Measurements from ENCODE around the gene ERC1. TPM values are rescaled to one million over a fixed set of nuclear protein-coding genes. Genes with fewer than 3 reads are reported as not detected.
"Not testable (repeated sequence)": the region's sequence is repeated elsewhere in the genome, so short reads cannot be mapped to it uniquely, and the experiment has no call there.

ERC1 gene
- total and polyA plus RNA-seq, 2 donors = 26.6 to 76.7 TPM

DNA sequence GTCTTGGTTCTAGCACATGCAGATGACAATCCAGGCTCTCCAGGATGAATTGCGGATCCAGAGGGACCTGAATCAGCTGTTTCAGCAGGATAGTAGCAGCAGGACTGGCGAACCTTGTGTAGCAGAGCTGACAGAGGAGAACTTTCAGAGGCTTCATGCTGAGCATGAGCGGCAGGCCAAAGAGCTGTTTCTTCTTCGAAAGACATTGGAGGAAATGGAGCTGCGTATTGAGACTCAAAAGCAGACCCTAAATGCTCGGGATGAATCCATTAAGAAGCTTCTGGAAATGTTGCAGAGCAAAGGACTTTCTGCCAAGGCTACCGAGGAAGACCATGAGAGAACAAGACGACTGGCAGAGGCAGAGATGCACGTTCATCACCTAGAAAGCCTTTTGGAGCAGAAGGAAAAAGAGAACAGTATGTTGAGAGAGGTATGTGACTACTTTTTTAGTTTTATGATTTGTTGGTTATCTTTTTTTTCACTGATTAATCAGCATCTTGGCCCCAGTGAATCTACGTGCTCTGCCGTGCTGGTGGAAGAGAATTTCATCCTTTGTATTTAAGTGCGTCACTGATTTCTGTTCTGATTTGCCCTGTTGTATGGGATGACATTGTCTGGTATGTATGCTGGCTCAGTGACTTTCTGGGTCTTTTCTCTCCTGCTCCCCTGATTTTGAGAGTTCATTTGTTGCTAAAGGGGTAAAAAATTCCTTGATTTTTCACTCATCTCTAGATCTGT lies 92.3 kb downstream of the ERC1 start:
- WGBS = 44% methylated on average over 12 of the region's 12 CpGs
- no peak overlapping the region for H3K4me3 ChIP-seq (ENCODE audit: low read depth, low read length)

DNA sequence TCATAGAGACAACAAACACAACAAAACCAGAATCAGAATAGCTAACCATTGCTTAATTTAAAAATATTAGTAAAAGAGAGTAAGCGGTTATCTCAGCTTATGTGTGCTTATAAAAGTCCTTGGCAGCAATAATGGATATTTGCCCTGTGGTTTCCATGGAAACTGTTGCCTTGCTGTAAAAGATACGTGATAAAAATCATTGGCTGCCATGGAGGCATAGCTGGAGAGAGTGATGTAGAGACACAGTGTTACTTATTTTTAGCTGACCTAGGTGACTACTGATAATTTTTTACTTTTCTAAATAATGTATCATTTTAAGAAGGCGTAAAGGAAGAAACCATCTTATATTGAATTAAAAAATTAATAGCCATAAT lies 92.9 kb downstream of the ERC1 start:
- Histone ChIP-seq H3K36me3 (ENCODE audit: insufficient read depth) (no peaks in the 10 kb centered on the region), H3K4me3 (ENCODE audit: low read depth, low read length) (no peak overlapping the region), H3K27ac (ENCODE audit: low read depth) (no peak overlapping the region), H3K4me1 (ENCODE audit: insufficient read depth) (no peaks in the 10 kb centered on the region)
- peak; percentile 64 for DNase-seq (ENCODE audit: extremely low spot score)
- WGBS = 25% methylated on average over 3 of the region's 3 CpGs

More for the DNA sequence above, 92.3 kb downstream of the ERC1 start:
- peak; percentile 17 for DNase-seq (ENCODE audit: extremely low spot score)
- no peaks in the 10 kb centered on the region for H3K4me1 ChIP-seq (ENCODE audit: insufficient read depth)
- H3K36me3 ChIP-seq (ENCODE audit: insufficient read depth) = no peaks in the 10 kb centered on the region
- no peak overlapping the region for H3K27ac ChIP-seq (ENCODE audit: low read depth)

DNA sequence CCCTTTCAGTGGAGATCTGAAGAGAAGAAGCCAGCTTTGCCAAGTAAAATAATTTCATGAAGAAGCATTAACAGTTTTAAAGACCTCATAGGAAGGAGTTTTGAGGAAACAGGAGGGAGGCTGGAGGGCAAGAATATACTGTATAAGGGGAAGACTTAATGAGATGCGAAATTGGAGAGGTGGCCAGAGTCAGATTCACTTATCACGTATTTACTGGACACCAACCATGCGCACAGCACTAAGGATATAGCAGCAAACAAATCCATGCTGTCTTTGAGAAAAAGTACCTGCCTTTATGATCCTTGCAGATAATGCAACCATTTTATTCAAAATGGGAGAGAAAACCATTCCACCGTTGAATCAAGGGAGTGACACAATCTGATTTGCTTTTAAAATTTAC lies 100.3 kb downstream of the ERC1 start:
- Histone ChIP-seq H3K4me3 (ENCODE audit: low read depth, low read length) (no peak overlapping the region), H3K36me3 (ENCODE audit: insufficient read depth) (no peaks in the 10 kb centered on the region), H3K4me1 (ENCODE audit: insufficient read depth) (no peaks in the 10 kb centered on the region), H3K27ac (ENCODE audit: low read depth) (no peak overlapping the region)
- no peak for DNase-seq (ENCODE audit: extremely low spot score)
- WGBS = 64% methylated on average over 4 of the region's 4 CpGs

DNA sequence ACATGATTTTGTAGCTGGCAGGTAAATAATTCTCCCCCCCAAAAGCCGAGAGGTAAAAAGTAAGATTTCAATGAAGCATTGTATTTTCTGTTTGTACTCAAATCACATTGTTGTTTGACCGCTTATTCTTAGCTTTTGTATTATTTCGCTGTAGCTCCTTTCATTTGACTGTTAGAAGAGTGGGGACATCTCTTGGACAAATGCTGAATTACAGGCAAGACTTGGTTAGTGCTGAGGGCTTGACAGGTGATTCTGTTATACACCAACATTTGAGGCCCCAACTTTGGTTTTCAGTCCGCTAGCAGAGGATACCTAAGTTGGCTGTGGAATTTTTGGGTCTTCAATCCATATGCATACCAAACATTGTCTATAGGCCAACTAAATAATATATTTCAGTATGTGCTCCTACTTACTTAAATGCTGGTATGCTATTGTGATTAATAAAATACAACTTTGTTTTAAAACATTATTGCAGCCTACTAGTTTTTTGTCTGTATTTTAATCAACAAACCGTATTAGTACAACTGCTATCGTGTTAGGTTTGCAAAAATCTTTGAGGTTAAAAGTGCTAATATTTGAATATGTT lies 102.2 kb downstream of the ERC1 start:
- no peak overlapping the region for H3K4me3 ChIP-seq (ENCODE audit: low read depth, low read length)
- H3K36me3 ChIP-seq (ENCODE audit: insufficient read depth) = no peaks in the 10 kb centered on the region
- 43% methylated on average over 6 of the region's 6 CpGs for WGBS
- H3K27ac ChIP-seq (ENCODE audit: low read depth) = no peak overlapping the region
- H3K4me1 ChIP-seq (ENCODE audit: insufficient read depth) = no peaks in the 10 kb centered on the region
- peak; percentile 39 for DNase-seq (ENCODE audit: extremely low spot score)

DNA sequence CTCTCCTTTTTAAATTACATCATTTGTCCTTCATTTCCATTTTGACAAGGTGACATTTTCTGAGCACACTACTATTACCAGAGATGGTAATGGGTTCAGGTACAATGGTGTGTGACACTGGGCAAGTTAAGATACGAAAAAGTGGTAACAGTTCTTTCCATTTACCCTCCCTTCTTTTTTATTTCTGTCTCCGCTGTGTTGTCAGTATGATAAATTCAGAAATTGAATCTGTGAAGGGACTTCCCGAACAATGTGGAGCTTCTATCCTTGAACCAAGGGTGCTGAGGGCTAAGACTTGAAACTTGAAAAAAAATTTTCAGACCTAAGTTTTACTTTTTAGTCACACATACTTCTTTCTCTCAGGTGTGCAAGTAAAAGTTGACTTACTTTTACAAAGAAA lies 103.7 kb downstream of the ERC1 start:
- H3K27ac ChIP-seq (ENCODE audit: low read depth) = no peak overlapping the region
- no peak overlapping the region for H3K4me3 ChIP-seq (ENCODE audit: low read depth, low read length)
- H3K4me1 ChIP-seq (ENCODE audit: insufficient read depth) = no peaks in the 10 kb centered on the region
- DNase-seq (ENCODE audit: extremely low spot score) = no peak
- H3K36me3 ChIP-seq (ENCODE audit: insufficient read depth) = no peaks in the 10 kb centered on the region
- WGBS = 96% methylated on average over 3 of the region's 3 CpGs

DNA sequence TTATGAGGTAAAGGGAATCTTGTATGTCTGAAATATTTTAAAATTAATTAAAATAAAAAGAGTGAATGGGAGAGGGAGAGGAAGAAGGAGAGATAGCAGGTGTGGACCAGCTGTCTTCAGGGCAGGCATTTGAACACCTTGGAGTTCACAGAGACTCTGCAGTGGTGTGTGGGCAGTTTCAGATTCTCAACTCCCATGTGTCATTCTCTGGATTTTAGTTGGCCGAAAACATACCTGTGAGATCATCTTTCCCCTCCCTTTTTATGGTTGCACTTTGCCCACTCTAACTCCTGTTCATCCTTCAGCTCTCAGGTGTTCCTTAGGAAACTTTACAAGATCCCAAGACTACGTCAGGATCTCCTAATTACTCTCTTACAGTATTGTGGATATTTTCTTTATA lies 108.1 kb downstream of the ERC1 start:
- DNase-seq (ENCODE audit: extremely low spot score) = no peak
- H3K4me1 ChIP-seq (ENCODE audit: insufficient read depth) = no peaks in the 10 kb centered on the region
- no peak overlapping the region for H3K4me3 ChIP-seq (ENCODE audit: low read depth, low read length)
- H3K27ac ChIP-seq (ENCODE audit: low read depth) = no peak overlapping the region
- H3K36me3 ChIP-seq (ENCODE audit: insufficient read depth) = no peaks in the 10 kb centered on the region
- 92% methylated on average over 2 of the region's 2 CpGs for WGBS

DNA sequence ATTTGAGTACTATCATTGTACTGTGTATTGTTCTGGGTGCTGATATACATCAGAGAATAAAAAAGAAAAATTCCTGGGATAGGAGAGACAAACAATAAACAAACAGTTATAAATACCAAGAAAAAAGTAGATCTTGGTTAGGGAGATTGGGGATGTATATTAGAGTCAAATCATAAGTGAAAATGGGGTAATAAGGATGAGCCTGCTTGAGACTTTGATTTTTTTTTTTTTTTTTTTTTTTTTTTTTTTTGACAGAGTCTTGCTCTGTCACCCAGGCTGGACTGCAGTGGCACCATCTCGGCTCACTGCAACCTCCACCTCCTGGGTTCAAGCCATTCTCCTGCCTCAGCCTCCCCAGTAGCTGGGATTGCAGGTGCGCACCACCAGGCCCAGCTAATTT lies 108.6 kb downstream of the ERC1 start:
- H3K4me3 ChIP-seq (ENCODE audit: low read depth, low read length); H3K4me1 ChIP-seq (ENCODE audit: insufficient read depth); H3K36me3 ChIP-seq (ENCODE audit: insufficient read depth); DNase-seq (ENCODE audit: extremely low spot score); H3K27ac ChIP-seq (ENCODE audit: low read depth): not testable (repeated sequence)
- 94% methylated on average over 2 of the region's 2 CpGs for WGBS

DNA sequence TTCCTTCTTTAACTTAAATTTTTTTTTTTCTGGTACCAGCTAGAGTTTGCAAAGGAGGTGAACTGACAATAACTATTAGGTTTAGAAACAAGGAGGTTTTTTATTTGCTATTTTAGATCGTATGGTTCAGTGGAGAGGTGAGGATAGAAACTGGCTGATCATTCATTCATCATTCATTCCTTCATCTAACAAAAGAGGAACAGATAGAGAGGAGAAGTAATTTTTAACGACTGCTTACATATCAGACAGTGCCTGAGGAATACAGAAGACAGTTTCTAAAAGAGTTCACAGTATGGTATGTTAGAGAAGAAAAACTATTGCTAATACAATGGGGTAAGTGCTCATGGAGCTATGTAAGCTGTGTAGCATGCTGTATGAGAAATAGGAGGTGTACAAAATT lies 111.1 kb downstream of the ERC1 start:
- no peak overlapping the region for H3K27ac ChIP-seq (ENCODE audit: low read depth)
- WGBS = 77% methylated on average over 2 of the region's 2 CpGs
- no peak for DNase-seq (ENCODE audit: extremely low spot score)
- H3K4me1 ChIP-seq (ENCODE audit: insufficient read depth) = no peaks in the 10 kb centered on the region
- H3K36me3 ChIP-seq (ENCODE audit: insufficient read depth) = no peaks in the 10 kb centered on the region
- H3K4me3 ChIP-seq (ENCODE audit: low read depth, low read length) = no peak overlapping the region

DNA sequence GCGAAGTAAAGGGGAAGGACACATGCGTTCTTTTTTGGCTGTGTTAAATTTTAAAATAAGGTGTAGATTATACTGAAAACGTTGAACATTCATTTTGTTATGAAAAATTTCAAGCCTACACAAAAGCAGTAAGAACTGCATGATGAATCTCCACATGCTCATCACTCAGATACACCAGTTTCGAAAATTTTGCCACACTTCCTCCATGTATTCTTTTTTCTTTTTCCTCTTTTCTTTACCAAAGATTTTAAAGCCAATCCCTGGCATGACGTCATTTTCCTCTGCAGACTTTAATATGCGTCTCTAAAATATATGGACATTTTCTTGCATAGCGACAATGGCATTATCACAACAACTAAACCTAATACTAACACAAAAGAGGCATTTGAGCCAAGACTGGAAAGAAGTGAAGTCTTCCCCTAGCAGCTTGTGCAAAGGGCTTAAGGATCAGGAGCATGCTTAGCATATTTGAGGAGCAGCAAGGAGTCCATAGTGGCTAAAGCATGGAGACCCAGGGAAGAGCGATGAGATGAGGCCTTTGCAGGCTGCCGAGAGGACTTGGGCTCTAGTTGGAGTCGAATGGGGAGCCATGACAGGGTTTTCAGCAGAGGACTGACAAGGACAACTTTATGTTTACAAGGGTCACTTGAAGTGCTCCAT lies 111.9 kb downstream of the ERC1 start:
- Histone ChIP-seq H3K4me3 (ENCODE audit: low read depth, low read length) (no peak overlapping the region), H3K27ac (ENCODE audit: low read depth) (no peak overlapping the region), H3K4me1 (ENCODE audit: insufficient read depth) (no peaks in the 10 kb centered on the region), H3K36me3 (ENCODE audit: insufficient read depth) (no peaks in the 10 kb centered on the region)
- DNase-seq (ENCODE audit: extremely low spot score) = no peak
- 86% methylated on average over 10 of the region's 10 CpGs for WGBS

DNA sequence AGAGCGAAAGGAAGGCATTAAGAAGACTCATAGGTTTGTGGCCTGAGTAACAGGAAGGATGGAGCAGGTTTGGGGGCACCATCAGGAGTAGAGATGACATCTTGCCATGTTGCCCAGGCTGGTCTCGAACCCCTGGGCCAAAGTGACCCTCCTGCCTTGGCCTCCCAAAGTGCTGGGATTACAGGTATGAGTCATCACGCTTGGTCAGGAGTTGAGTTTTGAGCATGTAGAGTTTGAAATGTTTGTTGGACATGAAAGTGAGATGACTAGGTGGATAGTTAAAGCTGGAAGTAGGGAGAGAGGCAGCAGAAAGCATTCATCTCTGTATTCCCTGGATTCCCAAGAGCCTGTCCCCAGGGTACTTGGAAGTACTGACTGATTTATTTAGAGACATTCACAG lies 112.6 kb downstream of the ERC1 start:
- Histone ChIP-seq H3K4me1 (ENCODE audit: insufficient read depth) (no peaks in the 10 kb centered on the region), H3K36me3 (ENCODE audit: insufficient read depth) (no peaks in the 10 kb centered on the region), H3K27ac (ENCODE audit: low read depth) (no peak overlapping the region), H3K4me3 (ENCODE audit: low read depth, low read length) (no peak overlapping the region)
- 96% methylated on average over 3 of the region's 3 CpGs for WGBS
- no peak for DNase-seq (ENCODE audit: extremely low spot score)

DNA sequence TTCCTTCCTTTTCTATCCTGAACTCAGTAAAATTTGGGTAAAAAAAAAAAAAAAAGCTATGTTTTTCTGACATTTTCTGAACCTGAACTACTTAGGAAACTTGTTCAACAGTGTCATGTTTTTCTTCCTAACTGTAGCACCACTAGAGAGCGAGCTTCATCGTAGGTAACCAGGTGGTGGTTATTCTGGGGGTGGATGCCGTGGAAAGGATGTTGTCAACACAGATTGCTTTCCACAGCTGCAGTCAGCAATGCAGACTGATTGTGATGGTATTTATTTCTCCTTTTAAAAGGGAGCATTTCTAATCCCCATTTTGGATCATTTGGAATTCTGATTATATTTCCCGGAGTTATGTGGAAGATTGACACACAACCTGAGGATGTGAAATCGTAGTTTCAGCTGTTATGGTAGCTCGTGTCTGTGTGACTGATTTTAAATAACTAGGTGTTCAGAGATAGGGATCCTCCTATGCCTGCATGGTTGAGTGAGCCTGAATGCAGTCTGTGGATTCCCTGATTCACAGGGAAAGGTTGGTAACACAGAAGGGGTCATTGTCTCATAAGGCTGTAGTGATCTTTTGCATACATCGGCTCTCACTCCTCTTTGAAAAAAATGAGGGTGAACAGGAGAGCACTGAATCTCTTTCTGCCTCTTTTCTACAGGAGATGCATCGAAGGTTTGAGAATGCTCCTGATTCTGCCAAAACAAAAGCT lies 113.2 kb downstream of the ERC1 start:
- no peak for DNase-seq (ENCODE audit: extremely low spot score)
- no peak overlapping the region for H3K4me3 ChIP-seq (ENCODE audit: low read depth, low read length)
- WGBS = 91% methylated on average over 8 of the region's 8 CpGs
- no peak overlapping the region for H3K27ac ChIP-seq (ENCODE audit: low read depth)
- no peaks in the 10 kb centered on the region for H3K4me1 ChIP-seq (ENCODE audit: insufficient read depth)
- H3K36me3 ChIP-seq (ENCODE audit: insufficient read depth) = no peaks in the 10 kb centered on the region

DNA sequence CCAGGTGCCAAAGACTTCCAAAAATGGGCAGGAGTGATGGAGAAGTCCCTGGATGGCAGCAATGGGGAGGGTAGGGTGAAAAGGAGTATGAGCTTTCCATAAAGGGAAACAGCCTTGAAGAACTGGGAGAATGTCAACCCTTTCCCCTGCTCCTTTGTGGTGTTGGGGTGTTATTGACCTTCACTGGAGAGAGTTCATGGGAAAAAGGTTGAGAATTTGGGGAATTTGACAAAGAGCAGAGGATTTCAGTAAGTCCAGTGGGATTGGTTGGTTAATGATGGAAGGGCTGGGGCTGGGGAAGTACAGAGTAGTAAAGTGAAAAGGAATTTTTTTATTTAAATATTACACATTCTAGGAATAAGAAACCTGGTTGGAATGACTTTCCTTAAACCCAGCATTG lies 116.6 kb downstream of the ERC1 start:
- no peak for DNase-seq (ENCODE audit: extremely low spot score)
- H3K4me3 ChIP-seq (ENCODE audit: low read depth, low read length) = no peak overlapping the region
- H3K27ac ChIP-seq (ENCODE audit: low read depth) = no peak overlapping the region
- no peaks in the 10 kb centered on the region for H3K36me3 ChIP-seq (ENCODE audit: insufficient read depth)
- H3K4me1 ChIP-seq (ENCODE audit: insufficient read depth) = no peaks in the 10 kb centered on the region

DNA sequence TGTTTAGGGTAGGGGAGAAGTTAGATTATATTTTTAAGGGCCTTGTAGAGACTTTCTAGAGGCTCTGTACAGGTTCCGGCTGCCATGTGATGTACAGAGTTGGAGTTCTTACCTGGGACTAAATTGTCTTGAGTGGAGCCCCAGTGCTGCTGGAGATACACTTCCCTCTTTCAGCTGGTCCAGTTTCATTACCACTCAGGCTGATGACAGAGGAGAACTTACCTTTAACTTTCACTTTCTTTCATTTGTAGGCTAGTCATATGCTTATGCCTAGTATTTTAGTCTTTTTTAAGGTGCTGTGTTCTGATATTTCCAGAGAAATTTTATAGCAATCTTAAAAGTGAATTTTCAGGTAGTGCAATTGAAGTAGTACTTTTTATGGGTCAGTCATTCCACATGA lies 117.3 kb downstream of the ERC1 start:
- Histone ChIP-seq H3K36me3 (ENCODE audit: insufficient read depth) (no peaks in the 10 kb centered on the region), H3K4me3 (ENCODE audit: low read depth, low read length) (no peak overlapping the region), H3K4me1 (ENCODE audit: insufficient read depth) (no peaks in the 10 kb centered on the region), H3K27ac (ENCODE audit: low read depth) (no peak overlapping the region)
- DNase-seq (ENCODE audit: extremely low spot score) = no peak
- 95% methylated on average over 1 of the region's 1 CpG for WGBS
